Measurements from ENCODE around the gene DYNC1H1. TPM values are rescaled to one million over a fixed set of nuclear protein-coding genes. Genes with fewer than 3 reads are reported as not detected.
A peak's percentile ranks its signal among the peaks of the same experiment; 100 is the strongest.
"Not testable (repeated sequence)": the region's sequence is repeated elsewhere in the genome, so short reads cannot be mapped to it uniquely, and the experiment has no call there.

Gene DYNC1H1
- total RNA-seq, 1 donor from 2014 or later = 432 TPM

DNA sequence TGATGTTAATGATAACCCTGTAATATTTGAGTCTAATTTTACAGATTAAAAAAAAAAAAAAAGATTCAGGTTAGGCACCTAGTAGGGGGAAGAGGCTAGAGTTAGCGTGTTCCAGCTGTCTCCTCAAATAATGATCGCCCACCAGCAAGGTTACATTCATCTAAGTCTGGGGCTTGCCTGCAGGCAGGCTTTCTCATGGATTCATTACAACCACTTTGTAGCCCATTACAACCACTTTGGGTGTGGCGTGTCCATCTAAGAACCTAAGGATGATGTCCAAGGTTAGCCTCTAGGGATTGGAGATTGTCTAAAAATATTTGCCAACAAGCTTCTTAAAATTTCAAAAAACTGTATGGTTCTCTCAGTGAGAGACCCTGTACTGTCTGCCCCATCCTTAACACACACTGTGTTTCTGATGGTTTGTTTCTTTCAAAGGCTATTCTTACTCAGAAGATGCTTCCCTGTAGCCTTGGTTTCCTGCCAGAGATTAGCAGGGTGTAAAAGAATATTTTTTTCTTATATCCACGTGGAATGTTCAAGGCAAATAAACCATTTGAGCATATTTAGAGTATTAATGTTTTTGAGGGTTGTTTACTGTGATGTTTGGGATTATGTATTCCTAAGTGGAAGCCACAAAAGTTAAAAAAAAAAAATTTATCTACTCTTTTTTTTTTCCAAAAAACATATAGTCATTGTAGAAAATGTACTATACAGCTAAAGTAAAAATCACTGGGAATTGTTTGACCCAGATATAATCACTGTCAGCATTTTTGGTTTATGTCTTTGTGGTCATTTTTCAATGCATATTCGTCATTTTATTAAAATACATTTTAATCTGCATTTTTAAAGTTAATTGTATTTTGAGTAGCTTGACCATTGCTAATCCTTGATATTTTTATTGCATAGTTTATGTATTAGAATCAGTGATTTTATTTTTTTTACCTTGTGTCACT lies 1.7 kb downstream of the DYNC1H1 start:
- H3K4me3 ChIP-seq = peak overlapping the region; percentile 99
- no peaks in the 10 kb centered on the region for H3K9me3 ChIP-seq
- no peak for ATAC-seq
- peaks cover 28% of the 10 kb centered on the region for H3K4me1 ChIP-seq
- H3K27ac ChIP-seq = peak overlapping the region; percentile 95
- H3K36me3 ChIP-seq = peaks cover 10% of the 10 kb centered on the region
- intact Hi-C loops (cut with DNase I) = loop anchor here (10.0 kb wide), 1 partner anchor 129 kb away; no protein-coding TSS in a partner anchor
- DNase-seq = no peak
- TF ChIP-seq, protein P1, sequence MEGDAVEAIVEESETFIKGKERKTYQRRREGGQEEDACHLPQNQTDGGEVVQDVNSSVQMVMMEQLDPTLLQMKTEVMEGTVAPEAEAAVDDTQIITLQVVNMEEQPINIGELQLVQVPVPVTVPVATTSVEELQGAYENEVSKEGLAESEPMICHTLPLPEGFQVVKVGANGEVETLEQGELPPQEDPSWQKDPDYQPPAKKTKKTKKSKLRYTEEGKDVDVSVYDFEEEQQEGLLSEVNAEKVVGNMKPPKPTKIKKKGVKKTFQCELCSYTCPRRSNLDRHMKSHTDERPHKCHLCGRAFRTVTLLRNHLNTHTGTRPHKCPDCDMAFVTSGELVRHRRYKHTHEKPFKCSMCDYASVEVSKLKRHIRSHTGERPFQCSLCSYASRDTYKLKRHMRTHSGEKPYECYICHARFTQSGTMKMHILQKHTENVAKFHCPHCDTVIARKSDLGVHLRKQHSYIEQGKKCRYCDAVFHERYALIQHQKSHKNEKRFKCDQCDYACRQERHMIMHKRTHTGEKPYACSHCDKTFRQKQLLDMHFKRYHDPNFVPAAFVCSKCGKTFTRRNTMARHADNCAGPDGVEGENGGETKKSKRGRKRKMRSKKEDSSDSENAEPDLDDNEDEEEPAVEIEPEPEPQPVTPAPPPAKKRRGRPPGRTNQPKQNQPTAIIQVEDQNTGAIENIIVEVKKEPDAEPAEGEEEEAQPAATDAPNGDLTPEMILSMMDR (IDR thresholded peaks at IDR 0.05) = no peak
- no peaks in the 10 kb centered on the region for H3K27me3 ChIP-seq

DNA sequence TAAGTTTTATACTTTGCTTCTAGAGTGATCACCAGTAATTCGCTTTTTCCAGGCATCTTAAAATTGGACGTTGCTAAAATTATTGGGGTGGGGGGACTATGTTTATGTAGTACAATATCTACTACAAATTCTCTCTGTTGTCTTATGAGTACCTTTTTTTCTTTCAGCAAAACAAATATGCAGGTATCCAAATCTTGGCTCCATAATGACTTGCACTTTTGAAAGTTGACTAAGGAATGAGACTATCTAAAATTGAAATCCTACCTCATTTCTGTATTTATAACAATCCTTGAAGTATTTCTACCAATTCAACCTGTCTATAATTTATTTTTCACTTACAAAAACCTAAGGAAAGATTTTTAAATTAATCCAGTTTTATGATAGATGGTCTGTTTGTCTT lies 2.4 kb downstream of the DYNC1H1 start:
- H3K27me3 ChIP-seq = no peaks in the 10 kb centered on the region
- TF ChIP-seq, protein P1 (IDR thresholded peaks at IDR 0.05) = no peak
- H3K9me3 ChIP-seq = no peaks in the 10 kb centered on the region
- no peak for DNase-seq
- intact Hi-C loops (cut with DNase I) = loop anchor here (10.0 kb wide), 1 partner anchor 128 kb away; no protein-coding TSS in a partner anchor
- H3K4me3 ChIP-seq = no peak overlapping the region
- peaks cover 10% of the 10 kb centered on the region for H3K36me3 ChIP-seq
- H3K27ac ChIP-seq = no peak overlapping the region
- peaks cover 32% of the 10 kb centered on the region for H3K4me1 ChIP-seq
- no peak for ATAC-seq

DNA sequence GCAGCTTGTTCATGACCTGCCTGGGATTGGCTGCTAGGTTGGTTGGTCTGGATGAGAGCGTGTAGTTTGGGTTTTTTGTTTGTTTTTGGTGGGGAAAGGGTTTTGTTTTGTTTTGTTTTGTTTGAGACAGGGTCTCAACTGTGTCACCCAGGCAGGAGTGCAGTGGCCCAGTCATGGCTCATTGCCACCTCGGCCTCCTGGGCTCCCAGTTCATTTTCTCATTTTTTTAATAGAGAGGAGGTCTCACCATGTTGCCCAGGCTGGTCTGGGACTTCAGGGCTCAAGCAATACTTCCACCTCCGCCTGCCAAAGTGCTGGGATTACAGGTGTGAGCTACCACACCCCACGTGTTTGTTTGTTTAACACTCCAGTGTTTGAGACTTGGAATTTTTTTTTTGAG lies 3.8 kb downstream of the DYNC1H1 start:
- no peak overlapping the region for H3K27ac ChIP-seq
- intact Hi-C loops (cut with DNase I) = loop anchor here (10.0 kb wide), 1 partner anchor 127 kb away; no protein-coding TSS in a partner anchor

DNA sequence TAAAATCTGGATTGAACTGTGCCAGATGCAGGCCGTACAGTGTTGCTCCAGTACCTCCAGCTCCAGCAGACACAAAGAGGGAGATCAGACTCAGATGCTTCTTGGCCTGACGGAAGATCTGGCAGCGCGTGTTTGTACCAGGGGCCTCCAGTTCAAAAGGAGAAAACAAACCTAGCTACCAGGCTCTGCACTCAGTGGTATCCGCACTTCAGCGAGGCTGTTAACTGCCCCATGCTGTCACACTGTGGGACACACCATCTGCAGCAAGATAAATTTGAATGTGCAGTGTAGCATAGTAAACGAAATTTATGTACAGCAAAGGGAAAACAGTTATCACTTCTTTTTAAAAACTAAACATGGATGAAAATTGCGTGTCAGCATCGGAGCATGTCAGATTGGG lies 5.1 kb downstream of the DYNC1H1 start:
- intact Hi-C loops (cut with DNase I) = loop anchor here (10.0 kb wide), 1 partner anchor 125 kb away; no protein-coding TSS in a partner anchor
- ATAC-seq = no peak
- TF ChIP-seq, protein P1 (IDR thresholded peaks at IDR 0.05) = no peak
- Histone ChIP-seq H3K4me1 (peaks cover 44% of the 10 kb centered on the region), H3K27me3 (no peaks in the 10 kb centered on the region), H3K4me3 (no peak overlapping the region), H3K36me3 (peaks cover 10% of the 10 kb centered on the region), H3K27ac (no peak overlapping the region), H3K9me3 (no peaks in the 10 kb centered on the region)
- DNase-seq = no peak

More for the DNA sequence above, 3.8 kb downstream of the DYNC1H1 start:
- Histone ChIP-seq H3K4me3 (no peak overlapping the region), H3K4me1 (peaks cover 42% of the 10 kb centered on the region), H3K9me3 (no peaks in the 10 kb centered on the region), H3K36me3 (peaks cover 10% of the 10 kb centered on the region), H3K27me3 (no peaks in the 10 kb centered on the region)
- TF ChIP-seq, protein P1 (IDR thresholded peaks at IDR 0.05) = no peak
- DNase-seq (no peak), ATAC-seq (no peak)

DNA sequence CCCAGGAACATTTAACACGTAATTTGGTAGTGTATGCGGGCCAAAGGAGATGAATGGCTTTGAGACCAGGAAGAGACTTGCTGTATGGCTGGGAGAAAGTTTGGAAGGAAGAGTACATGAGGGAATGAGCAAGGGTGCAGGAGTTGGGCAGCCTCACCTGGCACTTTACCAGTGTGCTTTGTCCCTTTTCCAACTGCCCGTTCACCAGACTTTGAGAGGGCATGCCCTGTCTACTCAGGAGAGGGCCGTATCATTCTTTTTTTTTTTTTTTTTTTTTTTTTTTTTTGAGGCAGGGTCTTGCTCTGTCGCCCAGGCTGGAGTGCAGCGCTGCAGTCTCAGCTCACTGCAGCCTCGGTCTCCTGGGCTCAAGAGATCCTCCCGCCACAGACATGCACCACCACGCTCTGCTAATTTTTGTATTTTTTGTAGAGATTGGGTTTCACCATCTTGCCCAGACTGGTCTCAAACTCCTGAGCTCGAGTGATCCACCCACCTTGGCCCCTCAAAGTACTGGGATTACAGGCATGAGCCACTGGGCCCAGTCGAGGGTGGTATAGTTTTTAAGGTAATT lies 6.5 kb downstream of the DYNC1H1 start:
- DNase-seq = no peak
- Histone ChIP-seq H3K9me3 (no peaks in the 10 kb centered on the region), H3K27ac (no peak overlapping the region), H3K4me3 (no peak overlapping the region), H3K36me3 (peaks cover 13% of the 10 kb centered on the region), H3K27me3 (no peaks in the 10 kb centered on the region), H3K4me1 (peaks cover 41% of the 10 kb centered on the region)
- TF ChIP-seq, protein P1 (IDR thresholded peaks at IDR 0.05) = no peak
- intact Hi-C loops (cut with DNase I) = no loop called here
- ATAC-seq = no peak

DNA sequence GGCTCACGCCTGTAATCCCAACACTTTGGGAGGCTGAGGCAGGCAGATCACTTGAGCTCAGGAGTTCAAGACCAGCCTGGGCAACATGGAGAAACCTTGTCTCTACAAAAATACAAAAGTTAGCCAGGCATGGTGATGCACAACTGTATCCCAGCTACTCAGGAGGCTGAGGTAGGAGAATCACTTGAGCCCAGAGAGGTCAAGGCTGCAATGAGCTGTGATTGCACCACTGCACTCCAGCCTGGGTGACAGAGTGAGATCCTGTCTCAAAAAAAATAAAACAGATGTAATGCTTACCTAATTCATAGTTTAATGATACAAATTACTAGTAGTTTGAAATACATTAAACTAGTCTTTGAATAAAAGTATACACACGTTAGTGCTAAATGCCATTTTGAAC lies 7.1 kb downstream of the DYNC1H1 start:
- DNase-seq = not testable (repeated sequence)
- H3K4me1 ChIP-seq = peaks cover 36% of the 10 kb centered on the region

More for the DNA sequence above, 7.1 kb downstream of the DYNC1H1 start:
- H3K9me3 ChIP-seq; H3K27me3 ChIP-seq; H3K4me3 ChIP-seq; intact Hi-C loops (cut with DNase I); ATAC-seq: not testable (repeated sequence)
- Histone ChIP-seq H3K36me3 (peaks cover 18% of the 10 kb centered on the region), H3K27ac (peak overlapping the region; percentile 53)

Measured in upper lobe of right lung (tissue), 1 donor.